Activated T-cell treated with anti-CD3 and anti-CD28 coated beads for 1 hour (primary cell): ENCODE data around the gene CCDC188.

Experiments
- DNase-seq: peaks from one replicate; pipeline ENCODE4 v3.0.0-alpha.2; 2020; ENCODE audit warnings: low read depth

Gene CCDC188

DNA sequence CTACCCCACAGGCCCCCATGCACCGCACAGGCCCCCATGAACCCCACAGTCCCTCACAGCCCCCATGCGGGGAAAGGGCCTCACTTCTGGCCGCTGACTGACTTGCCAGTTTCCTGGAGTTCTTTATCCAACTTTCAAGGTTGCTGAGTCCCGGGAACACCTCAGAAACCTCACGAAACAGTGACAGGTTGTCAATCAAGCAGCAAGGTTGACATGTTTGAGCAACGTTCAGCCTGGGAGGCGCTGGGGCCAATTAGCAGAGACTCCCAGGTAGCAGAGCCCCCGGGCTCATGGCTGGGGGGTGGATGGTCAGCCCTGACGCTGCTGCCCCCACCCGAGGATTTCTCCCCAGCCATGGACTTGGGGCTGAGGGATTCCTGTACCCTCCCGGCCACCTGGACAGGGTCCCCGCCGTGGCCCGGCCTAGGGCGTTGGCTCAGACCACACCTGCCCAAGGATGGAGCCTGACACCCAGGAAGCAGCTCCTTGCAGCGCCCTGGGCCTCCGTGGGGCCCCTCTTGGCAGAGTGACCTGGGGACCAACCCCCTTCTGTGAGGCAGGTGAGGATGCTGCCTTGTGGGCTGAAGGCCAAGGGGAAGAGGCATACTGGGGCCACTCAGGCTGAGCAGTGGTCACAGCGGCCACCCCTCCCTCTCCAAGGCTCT lies 33.8 kb upstream of the CCDC188 start:
- DNase-seq: no peak

DNA sequence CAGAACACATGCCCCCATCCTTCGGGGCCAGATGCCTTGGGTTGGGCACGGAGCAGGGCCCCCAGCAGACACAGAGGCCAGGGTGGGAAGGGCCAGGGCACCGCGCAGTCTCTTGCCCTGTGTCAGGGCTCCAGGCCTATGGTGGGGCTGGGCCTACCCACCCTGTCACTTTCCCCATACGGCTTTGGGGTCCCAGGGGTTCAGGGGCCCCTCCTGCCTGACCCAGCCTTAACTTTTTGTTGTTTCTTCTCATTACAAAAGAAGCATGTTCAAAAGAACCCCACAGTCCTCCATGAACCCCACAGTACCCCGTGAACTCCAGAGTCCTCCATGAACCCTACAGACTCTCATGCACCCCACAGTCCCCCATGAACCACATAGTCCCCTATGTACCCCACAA lies 33.0 kb upstream of the CCDC188 start:
- DNase-seq: no peak

DNA sequence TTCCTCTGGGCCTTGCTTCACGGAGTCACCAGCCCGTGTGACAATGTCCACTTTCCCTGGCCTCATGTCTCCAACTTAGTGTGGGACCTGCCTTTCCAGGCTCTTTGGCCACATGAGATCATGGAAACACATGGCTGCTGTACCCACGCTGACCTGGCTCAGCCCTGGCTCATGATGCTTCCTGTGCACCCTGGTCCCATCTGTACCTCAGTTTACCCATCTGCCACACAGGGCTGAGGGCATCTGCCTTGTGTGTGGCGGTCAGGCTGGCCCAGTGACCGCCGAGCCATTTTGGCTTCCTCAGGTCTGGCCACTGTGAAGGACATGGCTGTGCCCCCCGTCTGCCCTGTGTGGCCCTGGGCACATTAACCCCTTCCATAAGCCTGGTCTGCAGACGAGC lies 32.2 kb upstream of the CCDC188 start:
- DNase-seq: no peak

DNA sequence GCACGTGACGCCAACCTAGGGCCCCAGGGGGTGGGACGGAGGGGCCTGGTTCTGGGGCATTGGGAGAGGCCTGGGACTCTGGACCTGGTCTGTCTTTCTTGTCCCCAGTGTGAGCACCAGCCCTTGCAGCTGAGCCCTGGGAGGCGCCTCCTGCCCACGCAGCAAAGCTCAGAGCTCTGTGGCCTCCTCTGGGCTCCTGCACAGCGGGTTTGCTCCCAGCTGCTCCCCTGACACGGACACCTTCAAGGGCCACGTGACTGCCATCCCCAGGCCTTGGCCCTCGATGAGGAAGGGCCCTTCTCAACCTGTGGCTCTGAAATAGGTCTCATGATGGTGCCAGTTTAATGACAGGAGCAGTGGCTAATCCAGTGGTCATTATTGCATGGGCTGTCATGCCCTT lies 31.5 kb upstream of the CCDC188 start:
- no peak for DNase-seq

DNA sequence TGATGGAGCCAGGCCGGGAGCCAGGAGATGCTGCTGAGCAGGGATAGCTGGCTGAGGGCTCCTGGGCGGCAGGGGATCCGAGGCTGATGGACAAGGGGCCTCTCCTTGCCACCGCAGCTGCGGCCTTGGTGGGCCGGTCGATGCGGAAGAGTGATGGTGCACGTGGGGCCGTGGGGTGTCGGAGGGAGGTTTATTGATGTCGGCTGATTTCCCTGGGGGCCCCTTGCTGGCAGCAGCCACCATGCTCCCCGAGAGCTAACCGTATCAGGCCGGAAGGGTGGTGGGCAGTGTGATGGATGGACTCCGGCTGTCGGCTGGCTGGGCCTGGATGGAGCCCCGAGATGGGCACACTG lies 31.0 kb upstream of the CCDC188 start:
- DNase-seq: no peak

DNA sequence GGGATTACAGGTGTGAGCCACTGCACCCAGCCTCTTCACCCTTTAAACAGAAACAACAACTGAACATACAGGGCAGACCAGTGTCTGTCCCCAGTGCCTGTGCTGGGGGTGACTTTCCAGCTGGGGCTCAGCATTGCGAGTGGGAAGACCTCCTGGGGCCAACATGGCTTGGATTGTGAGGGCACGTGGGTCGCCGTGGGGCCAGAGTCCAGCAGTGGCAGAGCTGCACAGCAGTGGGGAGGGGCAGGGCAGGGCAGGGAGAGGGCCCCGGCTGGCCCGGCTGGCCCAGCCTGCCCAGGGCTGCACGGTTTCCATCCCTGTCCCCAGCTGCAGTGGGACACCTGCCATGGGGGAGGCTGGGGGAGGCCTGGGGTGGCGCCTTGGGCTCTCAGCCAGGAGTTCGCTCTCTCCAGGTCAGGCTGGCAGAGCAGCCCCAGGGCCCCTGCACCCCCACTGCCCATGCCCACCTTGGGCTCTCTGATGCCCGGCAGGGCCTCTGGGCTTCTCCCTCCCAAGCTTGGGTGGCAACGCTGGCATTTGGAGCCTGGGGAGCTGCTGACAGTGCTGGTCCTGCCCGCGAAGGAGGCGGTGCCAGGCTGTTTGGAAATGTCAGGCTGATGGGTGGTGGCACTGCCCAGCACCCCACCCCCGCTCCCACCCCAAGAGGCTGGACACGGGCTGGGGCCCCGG lies 30.5 kb upstream of the CCDC188 start:
- DNase-seq: no peak

DNA sequence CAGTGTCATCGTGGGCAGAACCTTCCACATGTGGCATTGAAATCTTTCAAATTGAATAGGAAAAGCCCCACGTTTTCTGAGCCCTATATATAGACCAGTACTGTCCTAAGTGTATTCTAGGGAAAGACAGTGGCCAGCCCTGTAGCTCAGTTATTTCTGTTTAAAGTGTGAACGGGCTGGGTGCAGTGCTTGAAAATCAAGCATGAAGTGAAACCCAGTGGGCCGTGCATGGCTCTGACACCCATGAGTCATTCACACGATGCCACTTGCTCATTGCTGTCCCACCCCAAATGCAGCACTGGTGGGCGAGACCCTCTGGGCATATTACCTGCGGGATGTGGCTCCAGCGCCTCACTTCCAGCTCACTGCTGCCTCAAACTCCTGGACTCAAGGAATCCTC lies 29.8 kb upstream of the CCDC188 start:
- no peak for DNase-seq

DNA sequence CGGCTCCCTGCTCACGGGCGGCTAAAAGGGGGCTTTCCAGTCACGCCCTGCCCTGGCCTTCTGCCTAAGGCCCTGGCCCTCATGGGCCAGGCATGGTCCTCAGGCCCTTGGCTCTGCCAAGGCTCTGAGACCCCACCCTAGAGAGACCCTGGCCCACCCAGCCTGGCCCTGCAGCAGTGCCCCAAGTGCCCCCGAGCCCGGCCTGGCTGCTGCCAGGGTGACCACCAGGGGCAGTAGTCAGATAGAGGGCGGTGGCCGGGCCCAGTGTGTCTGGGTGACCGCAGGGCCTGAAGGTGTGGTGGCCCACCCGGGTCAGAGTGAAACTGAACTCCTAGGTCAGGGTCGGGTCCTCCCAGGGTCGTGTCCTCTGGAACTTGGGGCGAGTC lies 29.4 kb upstream of the CCDC188 start:
- no peak for DNase-seq

DNA sequence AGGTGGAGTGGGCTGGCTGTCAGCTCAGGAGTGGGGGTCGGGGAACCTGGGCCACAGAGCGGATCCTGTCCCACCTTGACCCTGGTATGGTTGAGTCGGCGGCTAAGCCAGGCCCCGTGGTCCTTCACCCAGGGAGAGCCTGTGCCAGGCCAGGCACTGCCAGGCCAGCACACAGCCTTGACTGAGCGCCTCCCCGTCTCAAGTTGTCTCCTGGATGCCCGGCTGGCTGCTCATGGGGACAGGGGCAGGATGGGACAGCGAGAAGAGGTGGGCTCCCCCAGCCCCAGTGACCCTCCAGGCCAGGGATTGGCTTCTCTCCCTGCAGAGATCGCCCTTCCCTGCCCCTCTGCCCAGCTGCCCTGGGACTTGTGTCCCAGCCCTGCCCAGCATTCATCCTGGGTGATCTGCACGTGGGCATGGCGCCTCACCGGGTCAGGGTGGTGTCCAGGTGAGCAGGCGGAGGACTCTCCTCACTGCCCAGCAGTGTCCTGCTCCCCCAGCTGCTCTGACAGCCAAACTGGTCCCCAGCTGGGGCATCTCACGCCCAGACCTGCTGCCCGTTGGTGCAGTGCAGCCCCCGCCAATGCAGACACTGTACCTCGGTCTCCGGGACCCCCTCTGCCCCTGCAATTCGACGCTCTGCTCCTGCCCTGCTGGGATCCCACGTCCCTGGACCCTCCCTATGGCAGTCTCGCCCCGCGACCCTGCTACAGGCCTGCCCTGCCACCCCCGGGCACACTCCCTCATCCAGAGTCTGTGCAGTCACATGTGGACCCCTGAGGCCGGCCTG lies 28.8 kb upstream of the CCDC188 start:
- no peak for DNase-seq

DNA sequence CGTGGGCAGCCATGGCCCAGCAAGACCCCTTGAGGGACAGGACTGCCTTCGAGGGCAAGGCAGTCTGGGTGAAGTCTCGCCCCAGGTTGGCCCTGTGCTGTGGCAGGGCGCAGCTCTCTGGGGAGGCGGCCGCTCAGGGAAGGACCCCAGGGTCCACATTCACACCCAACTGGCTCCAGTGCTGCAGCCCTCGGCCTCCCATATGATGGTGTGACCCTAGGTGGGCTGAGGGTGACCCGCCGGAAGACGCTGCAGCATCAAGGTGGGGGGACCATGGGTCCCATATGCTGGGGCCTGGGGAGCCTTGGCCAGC lies 28.0 kb upstream of the CCDC188 start:
- DNase-seq: no peak

DNA sequence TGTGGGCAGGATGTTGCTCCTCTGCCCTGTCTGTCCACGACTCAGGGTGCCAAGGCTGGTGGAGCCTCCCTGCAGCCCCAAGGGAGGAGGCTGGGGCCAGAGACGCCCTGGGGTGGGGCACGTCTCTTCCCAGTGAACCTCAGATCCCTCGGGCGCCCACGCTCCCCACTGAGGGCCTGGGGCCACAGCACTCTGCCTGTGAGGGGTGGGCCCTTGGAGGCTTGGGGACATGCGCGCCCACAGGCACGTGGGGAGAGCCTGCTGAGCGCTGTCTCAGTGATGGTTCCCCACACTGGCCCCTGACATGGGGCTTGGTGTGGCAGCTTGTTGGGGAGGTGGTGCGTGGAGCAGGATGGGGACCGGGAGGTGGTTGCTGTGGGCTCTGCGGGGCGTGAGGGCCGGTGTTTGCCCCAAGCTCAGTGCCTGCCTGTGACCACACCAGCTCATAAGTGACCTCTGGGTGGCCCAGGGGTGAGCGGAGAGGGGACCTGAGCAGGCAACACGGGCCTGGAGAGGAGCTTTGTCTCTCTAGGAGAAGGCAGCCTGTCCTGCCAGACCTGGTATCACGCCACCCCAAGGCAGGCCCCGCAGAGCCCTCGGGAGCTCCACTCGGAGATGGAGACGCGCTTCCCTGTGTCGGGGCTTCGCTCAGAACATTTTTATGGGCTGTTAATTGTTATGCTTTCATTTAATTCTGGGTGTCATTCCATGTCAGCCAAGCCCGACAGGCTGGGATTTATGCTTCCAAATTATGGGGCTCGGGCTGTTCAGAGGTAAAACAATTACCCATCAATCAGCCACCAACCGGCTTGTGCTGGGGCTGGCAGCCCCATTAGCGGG lies 27.4 kb upstream of the CCDC188 start:
- no peak for DNase-seq

DNA sequence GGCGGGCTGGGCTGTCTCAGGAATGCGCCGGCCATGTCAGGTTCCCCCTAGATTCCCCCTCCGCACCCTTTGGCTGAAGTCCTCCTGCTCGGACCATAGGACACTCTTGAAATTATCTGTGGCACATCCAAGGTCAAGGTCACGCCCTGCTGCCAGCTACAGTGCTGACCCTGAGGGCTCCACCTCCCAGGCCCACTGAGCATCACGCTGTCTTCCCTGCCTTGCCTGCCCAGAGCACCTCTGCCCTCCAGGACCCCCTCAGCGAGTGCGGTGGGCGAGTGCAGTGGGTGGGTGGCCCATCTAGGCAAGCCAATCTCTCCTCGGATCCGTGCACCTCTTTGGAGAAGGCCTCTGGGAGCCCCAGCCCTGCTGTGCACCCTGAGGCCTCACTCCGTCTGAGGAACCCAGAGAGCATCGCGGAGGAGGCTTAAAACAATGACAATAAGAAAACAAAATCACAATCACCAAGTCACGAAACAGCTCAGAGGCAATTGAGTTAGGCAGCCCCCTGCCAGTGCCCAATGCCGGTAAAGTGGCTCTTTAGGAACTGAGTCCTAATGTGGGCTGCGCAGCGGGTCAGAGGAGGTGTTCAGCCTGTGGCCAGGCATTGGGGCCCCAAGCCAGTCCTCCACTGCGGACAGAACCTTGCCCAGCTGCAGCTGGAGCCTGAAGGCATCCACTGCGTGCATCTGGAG lies 26.5 kb upstream of the CCDC188 start:
- DNase-seq: no peak

DNA sequence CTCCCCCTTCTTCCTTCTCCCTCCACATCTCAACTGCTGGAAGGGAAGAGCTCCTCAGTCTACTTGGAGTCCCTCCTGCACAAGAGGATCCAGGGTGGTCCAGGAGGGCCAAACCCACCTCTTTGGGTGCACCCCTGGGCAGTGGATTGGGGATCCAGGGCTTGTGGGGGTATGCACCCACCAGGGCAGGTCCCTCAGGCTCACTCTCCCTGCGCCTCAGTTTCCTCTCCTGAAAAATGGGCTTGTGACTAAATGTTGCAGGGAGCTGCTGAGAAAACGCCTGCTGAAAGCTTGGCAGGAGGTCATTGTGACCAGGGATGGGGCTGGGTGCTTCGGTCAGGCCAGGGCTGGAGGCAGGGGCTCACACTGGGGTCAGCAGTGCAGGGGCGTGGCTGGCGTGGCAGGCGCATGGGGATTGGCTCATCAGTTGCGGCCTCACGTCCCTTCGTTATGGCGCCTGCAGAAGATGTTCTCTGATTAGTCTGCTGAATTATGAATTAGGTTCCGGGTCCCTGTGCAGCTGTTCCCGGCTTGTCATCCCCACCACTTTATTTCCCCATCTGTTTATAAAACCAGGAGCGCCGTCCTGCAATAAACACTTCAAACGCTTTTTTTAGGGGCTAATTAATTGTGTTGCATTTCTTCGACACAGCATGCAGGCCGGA lies 25.7 kb upstream of the CCDC188 start:
- no peak for DNase-seq

DNA sequence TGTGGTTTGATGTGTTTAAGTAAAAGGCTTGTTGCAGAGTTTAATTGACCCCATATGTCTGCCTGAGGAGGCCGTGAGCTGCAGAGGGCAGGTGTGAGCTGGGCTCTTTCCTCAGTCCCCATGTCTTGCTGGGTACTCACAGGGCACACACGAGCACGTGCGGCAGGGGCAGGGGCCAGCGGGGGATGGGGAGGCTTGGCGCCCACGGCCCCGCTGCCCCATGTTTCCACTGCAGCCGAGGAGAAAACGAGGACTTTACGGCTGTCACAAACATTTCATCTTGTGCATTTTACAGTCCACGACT lies 24.7 kb upstream of the CCDC188 start:
- no peak for DNase-seq

DNA sequence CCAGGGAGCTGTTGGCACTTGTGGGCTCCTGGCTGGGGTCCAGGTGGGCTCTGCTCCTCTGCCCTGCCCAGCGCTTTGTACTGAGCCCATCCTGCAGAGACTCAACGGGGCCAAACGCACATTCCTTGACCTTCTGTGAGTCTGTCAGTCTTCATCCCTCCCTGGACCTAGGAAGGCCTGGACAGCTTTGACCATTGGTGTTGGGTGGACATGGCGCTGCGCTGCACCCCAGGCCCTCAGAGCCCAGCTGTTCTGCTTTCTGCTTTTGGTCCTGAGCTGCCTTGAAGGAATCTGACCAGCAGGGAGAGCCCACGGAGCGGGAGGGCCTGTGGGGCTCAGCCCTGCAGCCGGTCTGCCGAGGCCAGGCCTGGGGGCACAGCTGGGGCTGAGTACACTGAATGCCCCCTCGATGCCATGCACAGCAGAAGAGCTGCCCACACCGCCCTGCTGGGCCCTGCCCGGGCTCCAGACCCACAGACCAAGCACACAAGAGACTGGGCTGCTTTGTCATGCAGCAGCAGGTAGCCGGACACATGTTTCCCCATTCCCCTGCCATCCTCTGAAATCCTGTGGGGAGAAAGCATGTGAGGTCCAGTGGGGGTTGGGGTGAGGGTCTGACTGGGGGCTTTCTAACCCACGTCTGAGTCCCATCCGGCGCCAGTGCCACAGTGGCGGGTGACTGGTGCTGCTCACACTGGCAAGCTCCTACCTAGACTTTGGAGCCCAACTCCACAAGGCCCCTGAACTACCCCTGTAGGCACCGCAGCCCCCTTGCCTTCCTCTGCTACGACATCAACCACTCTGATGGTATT lies 24.1 kb upstream of the CCDC188 start:
- DNase-seq: no peak

DNA sequence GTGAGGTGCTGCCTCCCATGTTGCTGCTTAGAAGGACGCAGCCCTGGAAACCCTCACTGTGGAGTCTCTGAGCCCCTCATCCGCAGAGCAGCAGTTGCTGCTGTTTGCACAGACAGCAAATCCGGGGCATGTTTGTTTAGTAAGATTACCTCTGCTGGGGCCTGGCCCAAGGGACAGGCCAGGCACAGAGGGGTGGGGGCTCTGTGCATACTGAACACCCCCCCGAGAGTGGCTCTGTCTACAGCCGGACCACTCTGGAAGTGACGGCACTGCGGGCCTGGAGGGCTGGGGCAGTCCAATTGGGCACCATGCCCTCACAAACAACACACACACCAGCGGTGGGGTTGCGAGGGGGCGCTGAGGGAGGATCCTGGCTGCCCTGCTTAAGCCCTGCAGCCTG lies 22.9 kb upstream of the CCDC188 start:
- no peak for DNase-seq

DNA sequence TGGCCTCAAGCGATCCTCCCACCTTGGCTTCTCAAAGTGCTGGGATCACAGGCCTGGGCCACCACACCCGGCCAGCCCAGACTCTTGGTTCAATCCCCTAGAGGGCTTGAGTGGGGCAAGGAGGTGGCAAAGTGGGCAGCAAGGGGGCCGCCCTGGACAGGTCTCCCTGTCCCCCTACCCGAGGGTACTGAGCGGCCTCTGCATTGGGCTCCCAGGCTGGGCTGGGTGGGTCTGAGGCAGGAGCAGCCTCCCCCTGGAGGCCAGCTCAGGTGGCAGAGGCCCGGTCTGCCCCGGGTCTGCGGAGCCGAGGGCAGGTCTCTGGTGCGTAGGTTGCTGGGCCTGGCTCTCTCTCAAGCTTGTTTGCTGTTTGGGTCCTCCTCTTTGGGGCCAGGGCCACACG lies 22.4 kb upstream of the CCDC188 start:
- DNase-seq: no peak

DNA sequence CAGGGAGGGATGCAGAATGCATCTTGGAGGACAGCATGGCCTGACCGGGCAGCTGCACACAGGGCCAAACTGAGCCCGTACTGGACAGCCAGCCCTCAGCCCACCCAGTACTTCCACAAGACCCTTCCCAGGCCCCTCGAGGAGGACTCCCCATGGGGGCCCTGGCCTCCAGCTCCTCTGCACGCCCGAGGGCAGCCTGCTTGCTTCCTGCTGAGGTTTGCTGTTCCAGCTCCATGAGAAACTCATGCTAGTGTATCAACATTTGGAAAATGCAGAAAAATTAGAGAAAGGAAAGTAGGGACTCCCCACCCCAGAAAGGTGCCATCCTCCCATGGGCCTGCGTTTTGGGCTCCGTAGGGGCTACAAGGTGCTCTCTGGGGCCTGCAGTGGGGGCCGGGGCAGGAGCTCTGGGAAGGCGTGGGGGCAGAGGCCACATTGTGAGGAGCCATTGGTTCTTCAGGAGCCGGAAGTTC lies 21.3 kb upstream of the CCDC188 start:
- no peak for DNase-seq

DNA sequence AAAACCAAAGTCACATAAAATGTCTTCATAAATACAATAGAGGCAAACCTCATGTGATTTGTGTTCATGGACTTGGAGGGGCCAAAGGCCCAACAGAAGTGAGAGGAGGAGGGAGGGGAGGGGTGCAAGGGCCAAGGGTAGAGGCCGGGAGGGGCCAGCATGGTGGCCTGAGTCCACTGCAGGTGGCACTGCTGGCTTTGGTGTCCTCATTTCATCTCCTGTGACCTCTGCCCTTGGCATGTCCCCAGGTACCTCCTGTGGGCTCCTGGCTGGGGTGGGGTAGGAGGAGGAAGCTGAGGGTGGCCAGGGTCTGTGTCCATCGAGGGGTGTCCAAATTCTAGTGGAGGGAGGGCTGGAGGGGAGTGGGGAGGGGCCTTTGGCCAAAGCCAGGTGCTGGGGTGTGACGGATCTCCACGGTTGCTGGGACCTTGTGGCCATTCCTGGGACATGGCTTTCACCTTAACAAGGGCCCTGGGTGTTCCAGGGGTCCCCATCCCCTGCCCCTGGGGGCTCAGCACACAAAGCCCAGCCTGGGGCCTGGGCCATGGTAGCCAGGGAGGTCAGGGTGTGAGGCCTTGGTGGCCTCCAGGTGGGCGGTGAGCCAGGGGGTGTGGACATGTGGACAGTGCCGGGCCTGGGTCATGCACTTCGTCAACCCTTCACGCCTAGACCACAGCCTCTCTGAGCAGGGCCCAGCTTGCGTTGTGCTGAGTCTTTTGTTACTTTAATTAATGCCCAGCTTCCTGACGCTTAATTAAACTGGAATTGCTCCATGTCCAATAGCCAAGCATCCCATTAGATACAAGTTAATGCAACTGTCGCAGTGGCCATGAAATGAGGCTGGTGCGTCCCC lies 20.7 kb upstream of the CCDC188 start:
- no peak for DNase-seq

DNA sequence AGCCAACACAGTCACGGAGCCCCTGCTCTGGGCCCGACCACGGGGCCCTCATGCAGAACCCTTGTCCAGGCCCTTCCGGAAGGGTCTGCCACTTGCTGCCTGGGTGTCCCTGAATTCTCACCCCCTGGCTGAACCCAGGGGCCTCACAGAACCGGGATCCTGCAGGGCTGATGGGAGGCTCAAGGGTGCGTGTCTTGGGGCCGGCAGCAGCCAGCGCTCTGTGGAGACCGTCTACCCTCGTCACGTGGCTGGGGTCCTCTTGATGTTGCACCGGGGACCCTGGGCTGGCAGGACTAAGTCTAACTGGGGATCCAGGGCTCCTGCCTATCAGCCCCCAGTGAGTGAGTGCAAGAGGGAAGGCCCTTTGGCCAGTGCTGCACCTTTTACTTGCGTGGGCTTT lies 19.3 kb upstream of the CCDC188 start:
- no peak for DNase-seq
